Keratinocyte (primary cell): ENCODE results near the gene GALT.

Experiments
- EZH2 ChIP-seq: IDR thresholded peaks from one replicate; pipeline ENCODE4 v1.6.1; 2012; ENCODE audit warnings: inconsistent platforms, mild to moderate bottlenecking, low read length, moderate library complexity
- TF ChIP-seq, protein P1 (sequence below), 3 experiments: IDR thresholded peaks in 1 of 3; conservative IDR thresholded peaks in 1 of 3; optimal IDR thresholded peaks in 1 of 3; 2 replicates in 2 of 3; 3 replicates in 1 of 3; pipeline versions ENCODE3 to v1.5.1; 2011; ENCODE audit warnings: low read length in 3 of 3, mild to moderate bottlenecking in 3 of 3, moderate library complexity in 2 of 3, control low read depth in 1 of 3, inconsistent platforms in 1 of 3; ENCODE audit not compliant: insufficient read depth in 2 of 3; ENCODE audit errors: extremely low read depth in 1 of 3

DNA sequence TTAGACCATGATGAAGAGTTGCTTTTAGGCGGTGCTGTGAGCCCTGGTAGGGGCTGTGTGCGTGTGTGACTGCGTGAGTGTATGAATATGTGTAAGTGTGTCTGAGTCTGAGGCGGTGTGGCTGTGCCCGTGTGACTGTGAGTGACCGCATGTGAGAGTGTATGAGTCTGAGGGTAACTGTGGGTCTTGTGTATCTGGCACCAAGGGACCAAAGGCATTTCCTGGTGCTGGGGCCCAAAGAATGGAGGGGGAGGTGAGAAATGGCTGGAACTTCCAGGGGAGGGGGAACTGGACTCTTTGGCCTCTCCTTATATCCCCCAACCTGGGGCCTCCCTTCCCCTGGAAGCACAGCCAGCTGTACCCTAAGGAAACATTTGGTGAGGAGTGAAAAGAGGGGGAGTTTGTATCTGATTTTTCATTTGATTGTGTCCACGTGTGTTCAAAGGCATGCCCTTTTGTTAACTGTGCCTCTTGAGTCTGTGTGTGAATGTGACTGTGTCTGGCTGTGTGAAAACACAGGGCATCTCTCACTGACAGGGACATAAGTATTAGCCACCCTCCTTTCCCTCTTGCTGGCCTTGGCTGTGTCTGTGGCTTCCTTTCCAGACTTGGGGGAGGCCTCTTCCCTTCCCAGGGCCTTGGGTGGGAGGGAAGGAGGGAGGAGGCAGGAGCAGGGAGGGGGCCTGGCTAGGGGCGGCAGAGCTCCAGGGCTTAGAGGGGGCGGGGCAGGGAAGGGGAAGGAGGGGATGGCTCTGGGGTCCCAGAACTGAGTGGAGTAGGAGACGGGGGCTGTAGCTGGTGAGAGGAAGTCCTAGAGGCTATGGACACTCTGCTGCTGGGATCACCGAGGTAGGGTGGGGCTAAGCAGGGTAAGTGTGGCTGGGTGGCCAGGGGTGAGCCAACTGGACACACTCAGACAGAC, 6.9 kb downstream of the GALT start:
- TF ChIP-seq, protein P1, sequence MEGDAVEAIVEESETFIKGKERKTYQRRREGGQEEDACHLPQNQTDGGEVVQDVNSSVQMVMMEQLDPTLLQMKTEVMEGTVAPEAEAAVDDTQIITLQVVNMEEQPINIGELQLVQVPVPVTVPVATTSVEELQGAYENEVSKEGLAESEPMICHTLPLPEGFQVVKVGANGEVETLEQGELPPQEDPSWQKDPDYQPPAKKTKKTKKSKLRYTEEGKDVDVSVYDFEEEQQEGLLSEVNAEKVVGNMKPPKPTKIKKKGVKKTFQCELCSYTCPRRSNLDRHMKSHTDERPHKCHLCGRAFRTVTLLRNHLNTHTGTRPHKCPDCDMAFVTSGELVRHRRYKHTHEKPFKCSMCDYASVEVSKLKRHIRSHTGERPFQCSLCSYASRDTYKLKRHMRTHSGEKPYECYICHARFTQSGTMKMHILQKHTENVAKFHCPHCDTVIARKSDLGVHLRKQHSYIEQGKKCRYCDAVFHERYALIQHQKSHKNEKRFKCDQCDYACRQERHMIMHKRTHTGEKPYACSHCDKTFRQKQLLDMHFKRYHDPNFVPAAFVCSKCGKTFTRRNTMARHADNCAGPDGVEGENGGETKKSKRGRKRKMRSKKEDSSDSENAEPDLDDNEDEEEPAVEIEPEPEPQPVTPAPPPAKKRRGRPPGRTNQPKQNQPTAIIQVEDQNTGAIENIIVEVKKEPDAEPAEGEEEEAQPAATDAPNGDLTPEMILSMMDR (optimal IDR thresholded peaks at IDR 0.05 in 1 of 3, IDR thresholded peaks at IDR 0.05 in 1 of 3, conservative IDR thresholded peaks at IDR 0.05 in 1 of 3; ENCODE audit: extremely low read depth in 1 of 3, insufficient read depth in 2 of 3, low read length in 3 of 3) = no peak
- no peak for TF ChIP-seq EZH2
